Keratinocyte (primary cell): ENCODE results near the gene RNASEH1. TPM values are rescaled to one million over a fixed set of nuclear protein-coding genes. Genes with fewer than 3 reads are reported as not detected.

Experiments
- DNase-seq: peaks from one replicate; pipeline ENCODE4 v3.0.0-alpha.2; 2011; ENCODE audit warnings: low read depth, missing footprints, low spot score
- FAIRE-seq: peaks from 2 replicates; lab custom pipeline; 2011; peaks lifted over from hg19 to GRCh38; lab: Jason Lieb, UNC
- H2AFZ ChIP-seq: 2 replicates; pipeline ENCODE4 v1.6.0; 2012; ENCODE audit warnings: low read length, control low read depth, inconsistent platforms; ENCODE audit not compliant: control insufficient read depth
- H3K27ac ChIP-seq: 2 replicates; pipeline ENCODE4 v1.5.1; 2011; ENCODE audit warnings: low read length; ENCODE audit not compliant: control insufficient read depth, insufficient read depth
- H3K27me3 ChIP-seq: 3 replicates; pipeline ENCODE4 v1.6.0; 2011; ENCODE audit warnings: low read length; ENCODE audit not compliant: control insufficient read depth, insufficient read depth; ENCODE audit errors: extremely low read depth
- H3K36me3 ChIP-seq, 2 experiments: 2 replicates in 1 of 2; 3 replicates in 1 of 2; pipeline ENCODE4 v1.5.1; 2011; ENCODE audit warnings: low read length in 2 of 2, mild to moderate bottlenecking in 1 of 2; ENCODE audit not compliant: control insufficient read depth in 2 of 2, insufficient read depth in 2 of 2; ENCODE audit errors: extremely low read depth in 1 of 2
- H3K4me1 ChIP-seq: 3 replicates; pipeline ENCODE4 v1.5.1; 2011; ENCODE audit warnings: low read length; ENCODE audit not compliant: control insufficient read depth, insufficient read depth; ENCODE audit errors: extremely low read depth
- H3K4me2 ChIP-seq: 3 replicates; pipeline ENCODE4 v1.6.0; 2011; ENCODE audit warnings: low read depth, low read length; ENCODE audit not compliant: control insufficient read depth, insufficient read depth; ENCODE audit errors: extremely low read depth
- H3K4me3 ChIP-seq, 3 experiments: fragments of 200-600 bp in 1 of 3; sonication (generic) in 1 of 3; 2 replicates in 2 of 3; 3 replicates in 1 of 3; pipeline ENCODE4 v1.5.1; 2011 to 2016; ENCODE audit warnings: low read length in 3 of 3, mild to moderate bottlenecking in 3 of 3, control low read depth in 2 of 3, inconsistent platforms in 1 of 3, low read depth in 1 of 3, mixed read lengths in 1 of 3, mixed run types in 1 of 3, moderate library complexity in 1 of 3; ENCODE audit not compliant: control insufficient read depth in 2 of 3, insufficient read depth in 2 of 3; ENCODE audit errors: extremely low read depth in 1 of 3
- H3K79me2 ChIP-seq: 2 replicates; pipeline ENCODE4 v1.6.0; 2012; ENCODE audit warnings: low read length; ENCODE audit not compliant: control insufficient read depth, insufficient read depth
- H3K9ac ChIP-seq: 3 replicates; pipeline ENCODE4 v1.6.0; 2011; ENCODE audit warnings: low read length; ENCODE audit not compliant: control insufficient read depth, insufficient read depth; ENCODE audit errors: extremely low read depth
- H3K9me1 ChIP-seq: 3 replicates; pipeline ENCODE4 v1.6.0; 2011; ENCODE audit warnings: low read length; ENCODE audit not compliant: control insufficient read depth, insufficient read depth; ENCODE audit errors: extremely low read depth
- H3K9me3 ChIP-seq: 2 replicates; pipeline ENCODE4 v1.5.1; 2012; ENCODE audit warnings: low read depth, low read length; ENCODE audit not compliant: control insufficient read depth
- H4K20me1 ChIP-seq: 3 replicates; pipeline ENCODE4 v1.6.0; 2011; ENCODE audit warnings: low read length; ENCODE audit not compliant: control insufficient read depth, insufficient read depth; ENCODE audit errors: extremely low read depth
- EZH2 ChIP-seq: IDR thresholded peaks from one replicate; pipeline ENCODE4 v1.6.1; 2012; ENCODE audit warnings: inconsistent platforms, mild to moderate bottlenecking, low read length, moderate library complexity
- dilution Hi-C: fragments of 300-500 bp; cut with MboI; formaldehyde crosslinking; loops from one replicate; pipeline ENCODE4 v1.7.0; 2020; ENCODE audit warnings: low sequenced_read_pairs; ENCODE audit not compliant: extremely low pct_ligation_motif_present
- polyA plus RNA-seq, 5 experiments: library from polyadenylated mRNA; depleted of rRNA in 3 of 5; stranded (reverse) in 3 of 5; stranded (forward) in 1 of 5; unstranded in 1 of 5; fragments of >200 nt; gene quantifications; 1 replicate in 1 of 5; 2 replicates in 3 of 5; 3 replicates in 1 of 5; pipeline versions ENCODE4 v1.2.1 to v1.2.3, GENCODE V29; 2011 to 2012; ENCODE audit warnings: missing spikeins in 2 of 5, low read depth in 1 of 5, low replicate concordance in 1 of 5
- TF ChIP-seq, protein P1 (sequence below), 3 experiments: IDR thresholded peaks in 1 of 3; conservative IDR thresholded peaks in 1 of 3; optimal IDR thresholded peaks in 1 of 3; 2 replicates in 2 of 3; 3 replicates in 1 of 3; pipeline versions ENCODE3 to v1.5.1; 2011; ENCODE audit warnings: low read length in 3 of 3, mild to moderate bottlenecking in 3 of 3, moderate library complexity in 2 of 3, control low read depth in 1 of 3, inconsistent platforms in 1 of 3; ENCODE audit not compliant: insufficient read depth in 2 of 3; ENCODE audit errors: extremely low read depth in 1 of 3

Gene RNASEH1
- polyA plus RNA-seq, 1 donor (not counting 4 experiments of a cell fraction or from before 2014, with no cell fraction given): 15.3 TPM

DNA sequence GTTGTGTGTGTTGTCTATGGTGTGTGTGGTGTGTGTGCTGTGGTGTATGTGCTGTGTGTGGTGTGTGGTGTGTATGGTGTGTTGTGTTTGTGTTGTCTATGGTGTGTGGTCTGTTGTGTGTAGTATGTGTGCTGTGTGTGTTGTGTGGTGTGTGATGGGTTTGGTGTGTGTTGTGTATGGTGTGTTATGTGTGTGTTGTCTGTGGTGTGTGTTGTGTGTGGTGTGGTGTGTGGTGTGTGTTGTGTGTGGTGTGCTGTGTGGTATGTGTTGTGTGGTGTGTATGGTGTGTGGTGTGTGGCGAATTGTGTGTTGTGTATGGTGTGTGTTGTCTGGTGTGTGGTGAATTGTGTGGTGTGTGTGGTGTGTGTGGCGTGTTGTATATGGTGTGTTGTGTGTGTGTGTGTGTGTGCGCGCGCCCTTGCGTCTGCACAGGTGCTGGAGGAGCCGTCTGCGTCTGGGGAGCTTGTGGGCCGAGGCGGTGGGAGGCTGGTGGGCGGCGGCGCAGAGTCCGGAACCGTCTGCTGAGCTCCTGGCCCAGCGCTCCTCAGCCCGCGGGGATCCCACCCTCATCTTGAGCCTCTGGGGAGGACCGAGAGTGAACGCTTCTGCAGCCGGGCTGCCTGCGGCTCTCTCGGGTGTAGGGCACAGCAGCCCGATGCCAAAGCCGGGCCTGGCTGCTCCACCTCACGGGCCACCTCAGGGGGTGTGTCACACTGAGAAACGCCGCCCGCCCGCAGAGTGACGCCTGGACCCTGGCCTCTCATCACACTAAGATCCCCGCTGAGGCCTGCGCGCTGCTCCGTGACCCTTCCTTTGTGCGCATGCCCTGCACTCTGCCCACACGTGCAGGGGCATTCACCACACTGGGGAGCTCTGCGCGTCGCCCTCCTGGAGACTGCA lies 30.0 kb downstream of the RNASEH1 start:
- FAIRE-seq (no peak), DNase-seq (no peak)
- TF ChIP-seq, protein P1, sequence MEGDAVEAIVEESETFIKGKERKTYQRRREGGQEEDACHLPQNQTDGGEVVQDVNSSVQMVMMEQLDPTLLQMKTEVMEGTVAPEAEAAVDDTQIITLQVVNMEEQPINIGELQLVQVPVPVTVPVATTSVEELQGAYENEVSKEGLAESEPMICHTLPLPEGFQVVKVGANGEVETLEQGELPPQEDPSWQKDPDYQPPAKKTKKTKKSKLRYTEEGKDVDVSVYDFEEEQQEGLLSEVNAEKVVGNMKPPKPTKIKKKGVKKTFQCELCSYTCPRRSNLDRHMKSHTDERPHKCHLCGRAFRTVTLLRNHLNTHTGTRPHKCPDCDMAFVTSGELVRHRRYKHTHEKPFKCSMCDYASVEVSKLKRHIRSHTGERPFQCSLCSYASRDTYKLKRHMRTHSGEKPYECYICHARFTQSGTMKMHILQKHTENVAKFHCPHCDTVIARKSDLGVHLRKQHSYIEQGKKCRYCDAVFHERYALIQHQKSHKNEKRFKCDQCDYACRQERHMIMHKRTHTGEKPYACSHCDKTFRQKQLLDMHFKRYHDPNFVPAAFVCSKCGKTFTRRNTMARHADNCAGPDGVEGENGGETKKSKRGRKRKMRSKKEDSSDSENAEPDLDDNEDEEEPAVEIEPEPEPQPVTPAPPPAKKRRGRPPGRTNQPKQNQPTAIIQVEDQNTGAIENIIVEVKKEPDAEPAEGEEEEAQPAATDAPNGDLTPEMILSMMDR (optimal IDR thresholded peaks at IDR 0.05 in 1 of 3, IDR thresholded peaks at IDR 0.05 in 1 of 3, conservative IDR thresholded peaks at IDR 0.05 in 1 of 3; ENCODE audit: extremely low read depth in 1 of 3, insufficient read depth in 2 of 3, low read length in 3 of 3): no peak
- TF ChIP-seq EZH2: no peak
- Histone ChIP-seq H3K27me3 (no peaks in the 10 kb centered on the region), H3K27ac (no peak overlapping the region), H3K9me3 (no peaks in the 10 kb centered on the region), H3K4me3 (no peak overlapping the region), H3K79me2 (no peaks in the 10 kb centered on the region), H3K36me3 (no peaks in the 10 kb centered on the region), H3K4me2 (no peak overlapping the region), H3K4me1 (peaks cover 6% of the 10 kb centered on the region), H3K9me1 (no peaks in the 10 kb centered on the region), H3K9ac (no peak overlapping the region), H4K20me1 (no peaks in the 10 kb centered on the region), H2AFZ (no peak overlapping the region)
- dilution Hi-C loops: no loop called here

- Histone ChIP-seq H3K4me1 (peaks cover 6% of the 10 kb centered on the region), H3K4me3 (no peak overlapping the region), H3K9me3 (no peaks in the 10 kb centered on the region), H3K27me3 (no peaks in the 10 kb centered on the region), H3K4me2 (no peak overlapping the region), H3K79me2 (no peaks in the 10 kb centered on the region), H3K36me3 (no peaks in the 10 kb centered on the region), H4K20me1 (no peaks in the 10 kb centered on the region), H3K9ac (no peak overlapping the region), H2AFZ (no peak overlapping the region), H3K27ac (no peak overlapping the region), H3K9me1 (no peaks in the 10 kb centered on the region)
- dilution Hi-C loops: no loop called here
- FAIRE-seq: no peak
- no peak for TF ChIP-seq EZH2
- TF ChIP-seq, protein P1 (optimal IDR thresholded peaks at IDR 0.05 in 1 of 3, IDR thresholded peaks at IDR 0.05 in 1 of 3, conservative IDR thresholded peaks at IDR 0.05 in 1 of 3; ENCODE audit: extremely low read depth in 1 of 3, insufficient read depth in 2 of 3, low read length in 3 of 3): no peak
- DNase-seq: no peak
Observed at GRCh38 chr2:3526871-3527270, 31.3 kb downstream of the RNASEH1 start.
